HUDEP-2 (cell line): Measurements from ENCODE around the gene HAUS3.

Experiments used
- DNase-seq, 76 experiments: peaks; one replicate each; lab custom pipeline; 2025; ENCODE audit not compliant: unreplicated experiment in 76 of 76; lab: John Stamatoyannopoulos, UW

Gene HAUS3, protein sequence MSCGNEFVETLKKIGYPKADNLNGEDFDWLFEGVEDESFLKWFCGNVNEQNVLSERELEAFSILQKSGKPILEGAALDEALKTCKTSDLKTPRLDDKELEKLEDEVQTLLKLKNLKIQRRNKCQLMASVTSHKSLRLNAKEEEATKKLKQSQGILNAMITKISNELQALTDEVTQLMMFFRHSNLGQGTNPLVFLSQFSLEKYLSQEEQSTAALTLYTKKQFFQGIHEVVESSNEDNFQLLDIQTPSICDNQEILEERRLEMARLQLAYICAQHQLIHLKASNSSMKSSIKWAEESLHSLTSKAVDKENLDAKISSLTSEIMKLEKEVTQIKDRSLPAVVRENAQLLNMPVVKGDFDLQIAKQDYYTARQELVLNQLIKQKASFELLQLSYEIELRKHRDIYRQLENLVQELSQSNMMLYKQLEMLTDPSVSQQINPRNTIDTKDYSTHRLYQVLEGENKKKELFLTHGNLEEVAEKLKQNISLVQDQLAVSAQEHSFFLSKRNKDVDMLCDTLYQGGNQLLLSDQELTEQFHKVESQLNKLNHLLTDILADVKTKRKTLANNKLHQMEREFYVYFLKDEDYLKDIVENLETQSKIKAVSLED

DNA sequence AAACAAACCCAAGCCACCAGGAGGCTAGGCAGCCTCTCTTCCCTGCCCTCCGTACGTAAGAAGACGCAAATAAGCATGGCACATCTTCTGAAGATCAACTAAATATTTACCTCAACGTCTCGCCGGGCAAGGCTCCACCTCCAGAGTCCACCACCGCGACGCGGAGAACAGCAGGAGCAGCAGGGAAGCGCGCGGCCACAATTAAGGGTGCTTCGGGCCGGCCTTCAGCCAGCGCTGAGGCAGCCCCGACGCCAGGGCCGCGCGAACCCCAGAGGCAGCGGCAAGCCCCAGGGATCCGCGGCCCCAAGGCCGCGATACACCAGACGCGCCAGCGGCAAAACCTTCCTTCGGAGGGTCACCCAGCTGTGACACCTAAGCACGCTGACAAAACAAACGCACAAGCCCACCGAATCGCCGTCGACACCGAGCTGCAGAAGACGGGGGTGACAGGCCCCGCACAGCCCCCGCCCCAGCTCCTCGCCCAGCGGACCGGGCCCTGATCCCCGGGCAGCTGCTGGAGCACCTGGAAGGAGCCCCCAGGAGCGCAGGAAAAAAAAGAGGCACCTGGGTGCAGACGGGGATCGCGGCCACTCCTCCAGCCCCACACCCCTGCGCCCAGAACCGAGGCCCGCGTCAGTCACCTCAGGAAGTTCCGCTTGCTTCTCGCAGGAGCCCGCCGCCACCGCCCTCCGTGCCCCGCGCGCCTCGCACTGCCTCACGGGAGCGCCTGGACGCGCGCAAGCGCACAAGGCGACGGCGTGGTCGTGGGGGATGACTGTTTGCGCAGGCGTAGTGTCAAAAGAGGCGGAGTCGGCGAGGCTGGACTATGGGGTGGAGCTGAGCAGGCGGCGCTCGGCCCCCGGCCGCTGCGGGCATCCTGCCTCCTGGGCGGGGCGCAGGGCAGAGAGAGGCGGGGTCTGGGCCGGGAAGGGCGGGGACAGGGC lies at the start of gene HAUS3, which contains the start of gene POLN:
Gene HAUS3, minus strand, starts transcription at position 712 of the 944 bp plus-strand sequence. CDS start 1,175 bp downstream, outside the sequence.
Gene POLN, minus strand, starts transcription at position 712 of the 944 bp plus-strand sequence. CDS start 12,890 bp downstream, outside the sequence.
- DNase-seq, result peak in 74 of 76 experiments; percentile 71 to 99 (median 96)

DNA sequence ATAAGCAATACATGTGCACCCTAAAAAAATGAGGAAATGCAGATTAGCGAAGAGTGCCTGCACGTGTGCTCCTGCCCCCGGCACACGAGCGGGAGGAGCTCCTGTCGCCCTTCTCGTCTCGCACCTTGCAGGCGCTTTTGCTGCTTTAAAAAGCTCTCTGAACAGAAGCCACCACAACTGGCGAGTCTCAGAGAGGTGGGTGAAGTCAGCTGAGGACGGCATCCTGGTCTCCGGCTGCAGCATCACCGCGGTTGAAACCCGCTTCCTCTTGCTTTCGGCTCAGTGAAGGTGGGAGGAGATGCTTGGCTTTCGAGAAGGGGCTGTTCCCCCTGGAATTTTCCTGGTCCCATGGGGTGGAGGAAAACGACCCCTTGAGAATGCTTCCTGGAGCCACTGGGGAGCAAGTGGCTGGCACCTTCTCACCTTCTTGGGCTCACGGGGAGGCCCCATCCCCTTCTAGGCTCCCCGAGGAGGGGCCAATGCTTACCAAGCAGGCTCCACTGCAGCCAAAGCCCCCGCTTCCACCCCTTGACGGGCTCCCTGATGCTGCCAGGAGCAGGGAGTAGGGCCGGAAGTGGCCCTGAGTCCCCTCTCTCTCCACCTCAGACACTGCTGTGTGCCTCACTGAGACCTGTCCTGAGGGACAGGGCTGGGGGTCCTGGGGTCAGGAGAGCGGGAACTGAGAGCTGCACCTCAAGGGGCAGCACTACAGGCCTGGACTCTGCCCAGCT lies 49.2 kb upstream of the HAUS3 start:
- DNase-seq, result no peak

DNA sequence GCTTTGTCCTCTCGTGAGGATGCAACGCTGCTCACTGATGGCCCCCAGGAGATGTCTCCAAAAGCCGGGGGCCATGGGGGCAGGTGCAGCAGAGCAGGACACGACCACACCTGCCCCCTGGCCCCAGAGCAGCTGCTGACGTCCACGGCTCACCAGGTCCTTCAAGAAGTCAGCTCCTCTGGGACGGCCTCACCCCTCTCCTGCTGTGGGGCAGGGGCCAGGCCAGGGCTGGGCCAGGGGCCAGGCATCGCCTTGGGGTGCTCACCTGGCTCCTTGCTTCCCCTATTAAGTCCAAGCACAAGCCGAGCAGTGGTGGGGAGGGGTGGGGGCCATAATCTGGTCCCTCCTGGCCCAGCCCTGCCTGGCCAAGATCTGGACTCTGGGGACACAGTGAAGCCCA lies 48.6 kb upstream of the HAUS3 start:
- no peak for DNase-seq

DNA sequence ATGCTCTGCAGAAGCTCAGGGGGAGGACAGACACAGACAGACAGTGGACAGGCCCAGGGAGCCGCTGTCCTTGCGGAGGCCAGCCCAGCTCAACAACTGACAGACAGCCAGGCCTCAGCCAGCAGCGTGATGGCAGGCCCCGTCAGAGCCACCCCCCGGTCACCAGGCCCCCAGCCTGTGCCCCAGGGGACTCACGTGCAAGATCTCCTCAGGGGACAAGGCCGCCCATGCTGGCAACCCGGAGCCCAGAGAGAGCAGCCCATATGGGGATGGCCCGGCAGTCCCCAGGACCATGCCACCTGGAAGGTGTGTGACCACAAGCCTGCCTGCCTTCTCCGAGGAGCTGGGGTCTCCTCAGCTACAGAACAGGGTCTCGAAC lies 48.0 kb upstream of the HAUS3 start:
- no peak for DNase-seq

DNA sequence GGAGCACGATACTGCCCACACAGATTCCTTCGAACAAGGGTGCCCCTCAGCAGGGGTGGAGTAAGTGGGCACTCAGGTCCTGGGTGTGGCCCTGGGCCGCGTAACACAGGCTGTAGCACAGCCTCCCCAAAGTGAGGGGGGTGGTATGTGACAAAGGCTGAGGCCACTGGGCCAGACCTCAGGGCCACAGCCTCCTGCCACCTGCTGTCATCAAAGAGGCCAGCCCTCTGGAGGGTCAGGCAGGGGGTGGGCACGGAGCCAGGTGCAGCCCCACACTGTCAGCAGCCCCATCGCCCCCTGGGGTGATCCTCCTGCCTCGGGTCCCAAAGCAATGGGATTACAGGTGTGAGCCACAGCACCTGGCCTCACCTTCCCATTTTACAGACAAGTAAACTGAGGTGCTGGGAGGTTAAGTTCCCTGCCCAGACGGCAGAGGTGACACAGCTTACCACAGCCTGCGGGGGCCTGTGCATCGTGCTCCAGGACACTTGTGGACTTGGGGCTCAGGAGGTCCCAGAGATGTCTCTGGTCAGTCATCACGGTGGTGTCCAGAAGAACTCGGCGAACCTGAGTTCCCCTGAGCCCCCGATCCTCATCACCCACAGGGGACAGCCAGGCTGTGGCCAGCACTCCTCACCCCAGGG lies 47.5 kb upstream of the HAUS3 start:
- DNase-seq, result no peak

DNA sequence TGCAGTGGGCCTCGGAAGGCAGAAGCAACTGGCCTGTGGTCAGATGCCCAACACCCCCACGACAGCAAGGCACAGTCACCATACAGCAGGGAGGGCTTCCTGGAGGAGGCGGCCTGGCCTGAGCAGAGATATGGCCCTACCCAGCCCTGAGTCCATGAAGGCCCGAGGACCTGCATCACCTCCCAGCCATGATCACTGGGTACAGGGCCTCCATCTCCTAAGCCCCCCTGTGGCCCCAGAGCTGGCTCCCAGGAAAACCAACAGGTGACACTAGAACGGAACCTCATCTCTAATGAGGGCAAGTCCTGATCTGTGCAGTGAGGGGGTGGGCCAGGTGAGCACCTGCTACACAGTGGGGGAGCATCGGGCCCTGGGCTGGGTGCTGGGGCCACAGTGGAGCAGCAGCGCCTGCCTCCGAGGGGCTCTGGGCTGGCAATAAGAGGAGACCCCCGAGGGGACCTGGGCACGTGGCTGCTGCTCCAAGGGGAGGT lies 46.2 kb upstream of the HAUS3 start:
- no peak for DNase-seq

DNA sequence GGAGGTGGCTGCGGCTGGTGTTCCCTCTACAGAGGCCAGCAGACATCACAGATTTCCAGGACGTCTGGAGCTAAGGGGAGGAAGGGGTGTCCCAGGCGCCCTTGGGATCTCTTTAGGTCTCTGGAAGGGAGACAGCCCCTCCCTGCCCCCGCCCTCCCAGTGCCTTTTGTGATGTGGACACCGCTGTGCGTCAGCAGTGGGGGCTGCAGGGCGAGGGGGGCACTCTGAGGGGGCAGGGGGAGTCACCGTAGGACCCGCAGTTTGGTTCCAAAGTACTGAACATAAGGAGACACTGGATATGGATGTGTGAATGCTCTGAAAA lies 45.6 kb upstream of the HAUS3 start:
- DNase-seq, result no peak

DNA sequence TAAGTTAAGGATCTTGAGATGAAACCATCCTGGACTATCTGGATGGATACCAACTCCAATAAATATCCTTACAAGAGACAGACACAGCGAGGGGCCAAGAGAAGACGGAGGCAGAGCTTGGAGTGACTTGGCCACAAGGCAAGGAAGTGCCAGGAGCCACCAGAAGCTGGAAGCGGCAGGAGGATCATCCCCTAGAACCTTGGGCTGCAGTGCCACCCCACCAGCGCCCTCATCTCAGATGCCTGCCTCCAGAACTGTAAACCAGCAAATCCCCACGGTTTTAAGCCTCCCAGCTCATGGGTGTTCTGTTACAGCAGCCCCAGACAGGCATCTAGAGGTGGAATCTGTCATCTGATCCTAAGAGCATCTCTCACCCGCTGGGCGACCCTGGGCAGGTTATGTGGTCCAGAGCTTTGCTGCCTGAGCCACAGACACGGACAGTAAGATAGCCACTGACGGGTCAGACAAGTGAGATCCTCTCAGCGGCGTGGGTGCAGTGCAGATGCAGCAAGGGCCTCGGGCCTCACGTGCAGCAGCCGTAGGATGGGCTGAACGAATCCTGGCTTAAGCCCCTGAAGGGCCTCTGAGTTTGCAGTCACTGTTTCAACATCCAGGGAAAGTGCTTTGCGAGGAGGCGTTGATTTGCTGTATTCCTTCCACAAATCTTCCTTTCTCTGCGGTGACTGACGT lies 45.1 kb upstream of the HAUS3 start:
- DNase-seq, result no peak

DNA sequence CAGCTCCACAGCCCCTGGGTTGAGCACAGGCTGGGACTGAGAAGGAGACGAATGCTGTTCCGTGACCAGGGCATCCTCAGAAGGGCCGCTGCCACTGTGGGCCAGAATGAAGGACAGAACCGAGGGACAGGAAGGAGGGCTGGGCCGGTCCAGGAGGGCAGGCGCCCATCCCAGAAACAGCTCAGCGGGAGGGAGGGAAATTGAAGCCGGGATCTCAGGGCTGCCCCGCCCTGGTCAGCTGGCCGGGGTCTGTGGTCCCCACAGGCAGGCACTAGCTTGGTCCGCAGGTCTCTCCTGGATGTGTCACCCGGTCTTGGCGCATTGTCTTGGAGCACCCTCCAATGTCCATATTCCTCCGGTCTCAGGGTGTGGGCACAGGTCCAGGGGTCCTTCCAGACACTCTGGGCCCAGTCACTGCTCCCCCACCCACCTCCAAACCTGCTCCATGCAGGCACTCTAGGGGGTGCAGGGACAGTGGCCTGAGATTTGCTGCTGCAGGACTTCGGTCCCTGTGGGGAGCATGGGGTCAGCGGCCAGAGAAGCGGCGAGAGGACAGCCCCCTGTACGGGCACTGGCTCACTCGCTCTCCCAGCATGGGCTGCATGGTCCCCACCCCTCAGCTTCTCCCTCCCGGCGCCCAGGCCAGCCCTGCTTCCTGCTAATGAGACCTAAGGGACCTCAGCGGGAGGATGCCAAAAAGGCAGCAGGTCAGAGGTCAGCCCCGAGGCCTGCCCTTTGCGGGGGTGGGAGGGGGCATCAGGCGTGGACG lies 43.9 kb upstream of the HAUS3 start:
- no peak for DNase-seq

DNA sequence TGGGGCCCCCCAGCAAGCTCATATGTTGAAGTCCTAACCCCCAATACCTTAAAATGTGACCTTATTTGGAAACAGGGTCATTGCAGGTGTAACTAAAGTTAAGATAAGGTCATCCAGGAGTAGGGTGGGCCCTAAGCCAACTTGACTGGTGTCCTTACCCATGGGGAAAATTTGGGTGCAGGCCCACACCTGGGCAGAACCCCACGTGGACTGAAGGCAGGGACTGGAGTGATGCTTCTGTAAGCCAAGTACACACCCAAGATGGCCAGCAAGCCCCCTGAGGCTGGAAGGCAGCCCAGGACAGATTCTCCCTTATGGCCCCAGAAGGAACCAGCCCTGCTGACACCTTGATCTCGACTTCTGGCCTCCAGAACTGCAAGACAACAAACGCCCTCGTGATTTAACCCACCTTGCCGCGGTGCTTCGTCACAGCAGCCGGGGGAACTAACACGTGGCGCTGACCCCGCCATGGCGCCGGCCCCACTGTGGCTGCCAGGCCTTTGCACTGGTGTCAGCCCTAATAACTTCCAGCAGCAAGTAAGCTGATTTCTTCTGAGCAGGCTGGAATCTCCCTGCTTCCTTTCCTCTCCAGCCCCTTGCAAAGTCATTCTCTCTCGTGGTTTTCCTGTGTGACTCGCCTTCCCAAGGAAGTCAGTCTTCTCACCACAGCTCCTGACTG lies 43.2 kb upstream of the HAUS3 start:
- DNase-seq, result no peak

DNA sequence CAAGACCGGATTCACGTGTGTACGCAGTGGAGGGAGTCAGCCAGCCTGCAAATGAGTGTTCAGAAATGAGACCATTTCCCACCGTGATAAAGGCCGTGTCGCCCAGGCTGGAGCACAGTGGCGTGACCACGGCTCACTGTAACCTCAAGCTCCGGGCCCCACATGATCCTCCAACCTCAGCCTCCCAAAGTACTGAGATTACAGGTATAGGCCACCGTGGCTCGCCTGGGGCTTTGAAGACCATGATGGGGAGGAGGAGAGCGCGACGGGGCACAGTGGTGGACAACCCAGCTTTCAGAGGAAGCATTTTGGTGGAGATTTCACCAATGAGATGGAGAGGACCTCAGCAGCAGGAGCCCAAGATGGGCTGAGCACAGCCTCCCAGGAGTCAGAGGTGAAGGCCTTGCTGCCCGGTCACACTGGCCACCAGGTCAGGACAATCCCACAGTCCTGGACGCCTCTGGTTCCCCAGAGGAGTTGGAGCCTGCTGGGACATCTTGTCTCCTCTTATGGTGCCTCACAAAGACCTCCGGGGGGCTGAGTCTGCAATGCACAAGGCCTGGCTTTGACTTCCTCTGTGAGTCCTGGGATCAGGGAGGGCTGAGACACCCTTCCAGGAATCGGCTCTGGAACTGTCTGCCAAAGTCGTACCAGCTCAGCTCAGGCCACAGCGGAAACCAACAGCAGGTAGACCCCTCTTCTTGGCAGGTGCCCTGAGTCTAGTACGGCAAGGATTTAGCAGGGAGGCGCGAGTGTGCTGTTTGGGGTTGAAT lies 42.4 kb upstream of the HAUS3 start:
- DNase-seq, result no peak

DNA sequence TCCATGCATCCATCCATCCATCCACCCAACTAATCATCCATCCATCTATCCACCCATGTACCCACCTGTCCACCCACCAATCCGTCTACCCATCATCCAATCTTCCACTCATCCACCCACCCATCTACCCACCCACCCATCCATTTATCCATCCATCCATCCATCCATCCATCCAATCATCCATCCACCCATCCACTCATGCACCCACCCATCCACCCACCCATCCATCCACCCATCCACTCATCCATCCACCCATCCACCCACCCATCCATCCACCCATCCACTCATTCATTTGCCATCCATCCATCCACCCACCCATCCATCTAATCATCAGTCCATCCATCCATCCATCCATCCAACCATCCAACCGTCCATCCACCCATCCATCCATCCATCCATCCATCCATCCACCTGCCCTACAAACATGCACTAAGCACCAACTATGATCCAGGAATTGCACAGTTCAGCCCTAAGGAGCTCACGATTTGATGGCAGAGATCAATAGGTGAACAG lies 41.3 kb upstream of the HAUS3 start:
- DNase-seq, result no peak

DNA sequence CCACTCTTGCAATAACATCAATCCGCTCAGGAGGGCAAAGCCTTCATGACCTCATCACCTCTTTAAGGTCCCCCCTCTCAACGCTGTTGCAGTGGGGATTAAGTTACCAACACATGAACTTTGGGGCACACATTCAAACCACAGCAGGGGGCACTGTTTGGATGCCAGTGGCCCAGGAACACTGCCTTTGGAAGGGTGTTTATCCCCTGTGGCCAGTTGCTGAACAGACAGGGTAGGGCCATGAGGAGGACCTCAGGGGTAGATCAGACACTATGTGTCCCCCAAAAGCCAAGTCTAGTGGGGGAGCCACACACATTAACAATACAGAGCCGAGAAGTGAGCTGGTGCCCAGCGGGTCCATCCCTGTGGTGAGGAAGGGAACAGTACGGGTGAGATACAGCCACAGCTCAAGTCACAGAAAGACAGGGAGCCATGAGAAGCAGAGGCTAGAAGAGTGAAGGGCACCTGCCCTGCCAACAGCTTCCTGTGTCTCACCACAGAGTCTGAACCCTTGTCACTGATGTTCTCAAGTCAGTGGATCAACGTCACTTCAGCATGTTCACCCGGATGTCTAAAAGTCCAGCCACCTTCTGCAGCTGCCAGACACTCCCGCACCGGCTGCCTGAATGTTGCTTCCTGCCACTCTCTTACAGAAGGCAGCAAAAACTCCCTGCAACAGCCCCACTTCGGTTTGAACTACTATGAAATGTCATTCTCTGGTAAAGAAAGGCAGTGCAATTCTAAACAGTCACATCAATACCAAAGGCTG lies 39.8 kb upstream of the HAUS3 start:
- DNase-seq, result peak in 17 of 76 experiments; percentile 5 to 35 (median 14)

DNA sequence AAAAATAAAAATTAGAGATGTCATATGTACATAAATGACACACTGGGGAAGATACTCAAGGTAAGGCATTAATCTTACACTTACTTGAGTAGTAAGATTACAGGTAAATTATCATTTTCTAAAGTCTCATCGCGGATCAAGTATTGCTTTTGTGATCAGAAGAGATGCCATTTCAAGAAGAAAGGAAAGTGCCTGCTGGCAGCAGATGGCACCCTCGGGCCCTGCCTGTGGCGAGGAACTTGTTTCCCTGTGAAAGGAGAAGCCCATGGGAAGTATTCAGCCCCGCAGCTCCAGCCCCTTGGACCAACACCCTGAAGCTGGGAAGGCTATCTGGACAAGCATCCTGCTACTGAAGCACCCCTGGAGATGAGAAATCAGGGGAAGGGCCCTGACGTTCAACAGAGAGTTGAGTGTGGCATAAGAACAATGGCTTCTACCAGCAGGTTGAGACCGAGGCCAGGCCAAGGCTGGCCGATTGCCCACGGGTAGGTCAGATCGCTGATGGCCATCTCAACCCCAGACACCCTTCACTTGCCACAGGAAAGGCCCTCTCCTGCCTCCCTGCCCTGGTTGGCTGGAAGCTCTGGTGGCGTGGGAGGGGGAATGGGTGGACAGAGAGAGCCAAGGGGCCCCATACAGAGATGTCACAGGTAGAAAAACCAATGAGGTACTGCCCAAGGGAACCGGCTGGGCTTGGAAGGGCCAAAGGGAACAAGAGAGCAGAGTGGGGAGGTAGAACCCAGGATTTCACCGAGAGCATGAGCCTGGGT lies 38.8 kb upstream of the HAUS3 start:
- no peak for DNase-seq

DNA sequence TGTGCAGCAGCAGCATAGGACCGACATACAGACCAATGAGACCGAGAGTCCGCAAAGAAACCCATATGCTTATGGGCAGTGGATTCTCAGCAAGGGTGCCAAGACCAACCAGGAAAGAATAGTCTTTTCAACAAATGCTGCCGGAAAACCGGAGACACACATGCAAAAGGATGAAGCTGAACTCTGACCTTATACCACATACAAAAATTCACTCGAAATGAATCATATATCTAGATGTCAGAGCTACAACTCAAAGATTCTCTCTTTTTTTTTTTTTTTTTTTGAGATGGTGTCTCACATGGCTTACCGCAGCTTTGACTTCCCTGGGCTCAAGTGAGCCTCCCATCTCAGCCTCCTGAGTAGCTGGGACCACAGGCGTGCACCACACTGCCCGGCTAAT lies 36.0 kb upstream of the HAUS3 start:
- DNase-seq, result no peak
